SK-N-SH (cell line): Measurements from ENCODE around the gene PPP1R3G.

Experiments
- EP300 ChIP-seq, 2 experiments: IDR thresholded peaks; 2 replicates each; pipeline versions ENCODE4 v1.4.0 to v1.6.1; 2012; ENCODE audit warnings: borderline replicate concordance in 1 of 2, low read depth in 1 of 2, low read length in 1 of 2
- EZH2phosphoT487 ChIP-seq: fragments of 200-600 bp; sonication (generic); IDR thresholded peaks from 2 replicates; pipeline ENCODE4 v1.6.1; 2017; ENCODE audit warnings: low read depth, mixed run types, mild to moderate bottlenecking, antibody characterized with exemption, moderate library complexity, borderline replicate concordance
- GABPA ChIP-seq: IDR thresholded peaks from 2 replicates; pipeline ENCODE4 v1.4.0; 2012; ENCODE audit warnings: low read depth, mild to moderate bottlenecking
- NFIC ChIP-seq: IDR thresholded peaks from 2 replicates; pipeline ENCODE4 v1.4.0; 2012; ENCODE audit warnings: borderline replicate concordance
- POLR2AphosphoS5 ChIP-seq: IDR thresholded peaks from 2 replicates; pipeline ENCODE4 v1.6.1; 2012; ENCODE audit warnings: low read depth, low read length
- TF ChIP-seq, protein P1 (sequence below): IDR thresholded peaks from 2 replicates; pipeline ENCODE4 v1.4.0; 2012; ENCODE audit warnings: low read depth
- TF ChIP-seq, protein P2 (sequence below): fragments of 200-600 bp; sonication (generic); IDR thresholded peaks from 2 replicates; pipeline ENCODE4 v1.6.1; 2017; ENCODE audit warnings: antibody characterized with exemption, mild to moderate bottlenecking, moderate library complexity
- TF ChIP-seq, protein P3 (sequence below): IDR thresholded peaks from 2 replicates; pipeline ENCODE4; 2012
- TF ChIP-seq, protein P4 (sequence below): fragments of 150-350 bp; IDR thresholded peaks from 2 replicates; pipeline ENCODE4 v1.6.1; 2017; ENCODE audit warnings: antibody characterized with exemption, low read length, low read depth, borderline replicate concordance

DNA sequence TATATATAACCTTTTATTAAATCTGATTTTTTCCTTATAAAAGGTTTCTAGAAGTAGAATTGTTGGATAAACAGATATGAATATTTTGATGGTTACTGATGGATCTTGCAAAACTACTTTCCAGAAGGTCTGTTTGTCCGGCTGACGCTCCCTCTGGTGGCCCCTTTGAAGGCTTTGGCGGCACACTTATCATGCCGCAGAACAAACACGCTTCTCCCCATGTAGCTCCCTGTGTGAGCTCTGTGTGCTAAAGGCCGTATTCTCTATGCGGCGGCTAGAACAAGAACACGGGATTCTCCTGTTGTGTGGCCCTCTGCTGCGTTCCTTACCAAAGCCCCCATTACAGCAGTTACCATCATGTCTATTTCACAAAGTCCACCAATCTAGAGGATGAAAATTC is 30.0 kb downstream of the PPP1R3G start:
- TF ChIP-seq, protein P1, sequence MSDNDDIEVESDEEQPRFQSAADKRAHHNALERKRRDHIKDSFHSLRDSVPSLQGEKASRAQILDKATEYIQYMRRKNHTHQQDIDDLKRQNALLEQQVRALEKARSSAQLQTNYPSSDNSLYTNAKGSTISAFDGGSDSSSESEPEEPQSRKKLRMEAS = no peak
- TF ChIP-seq POLR2AphosphoS5 (no peak), EZH2phosphoT487 (no peak), EP300 (IDR thresholded peaks at IDR 0.05; ENCODE audit: borderline replicate concordance in 1 of 2, low read depth in 1 of 2, low read length in 1 of 2) (no peak), GABPA (no peak), NFIC (no peak)
- TF ChIP-seq, protein P2, sequence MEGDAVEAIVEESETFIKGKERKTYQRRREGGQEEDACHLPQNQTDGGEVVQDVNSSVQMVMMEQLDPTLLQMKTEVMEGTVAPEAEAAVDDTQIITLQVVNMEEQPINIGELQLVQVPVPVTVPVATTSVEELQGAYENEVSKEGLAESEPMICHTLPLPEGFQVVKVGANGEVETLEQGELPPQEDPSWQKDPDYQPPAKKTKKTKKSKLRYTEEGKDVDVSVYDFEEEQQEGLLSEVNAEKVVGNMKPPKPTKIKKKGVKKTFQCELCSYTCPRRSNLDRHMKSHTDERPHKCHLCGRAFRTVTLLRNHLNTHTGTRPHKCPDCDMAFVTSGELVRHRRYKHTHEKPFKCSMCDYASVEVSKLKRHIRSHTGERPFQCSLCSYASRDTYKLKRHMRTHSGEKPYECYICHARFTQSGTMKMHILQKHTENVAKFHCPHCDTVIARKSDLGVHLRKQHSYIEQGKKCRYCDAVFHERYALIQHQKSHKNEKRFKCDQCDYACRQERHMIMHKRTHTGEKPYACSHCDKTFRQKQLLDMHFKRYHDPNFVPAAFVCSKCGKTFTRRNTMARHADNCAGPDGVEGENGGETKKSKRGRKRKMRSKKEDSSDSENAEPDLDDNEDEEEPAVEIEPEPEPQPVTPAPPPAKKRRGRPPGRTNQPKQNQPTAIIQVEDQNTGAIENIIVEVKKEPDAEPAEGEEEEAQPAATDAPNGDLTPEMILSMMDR = peak; percentile 28
- TF ChIP-seq, protein P3, sequence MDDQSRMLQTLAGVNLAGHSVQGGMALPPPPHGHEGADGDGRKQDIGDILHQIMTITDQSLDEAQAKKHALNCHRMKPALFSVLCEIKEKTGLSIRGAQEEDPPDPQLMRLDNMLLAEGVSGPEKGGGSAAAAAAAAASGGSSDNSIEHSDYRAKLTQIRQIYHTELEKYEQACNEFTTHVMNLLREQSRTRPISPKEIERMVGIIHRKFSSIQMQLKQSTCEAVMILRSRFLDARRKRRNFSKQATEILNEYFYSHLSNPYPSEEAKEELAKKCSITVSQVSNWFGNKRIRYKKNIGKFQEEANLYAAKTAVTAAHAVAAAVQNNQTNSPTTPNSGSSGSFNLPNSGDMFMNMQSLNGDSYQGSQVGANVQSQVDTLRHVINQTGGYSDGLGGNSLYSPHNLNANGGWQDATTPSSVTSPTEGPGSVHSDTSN = no peak
- TF ChIP-seq, protein P4, sequence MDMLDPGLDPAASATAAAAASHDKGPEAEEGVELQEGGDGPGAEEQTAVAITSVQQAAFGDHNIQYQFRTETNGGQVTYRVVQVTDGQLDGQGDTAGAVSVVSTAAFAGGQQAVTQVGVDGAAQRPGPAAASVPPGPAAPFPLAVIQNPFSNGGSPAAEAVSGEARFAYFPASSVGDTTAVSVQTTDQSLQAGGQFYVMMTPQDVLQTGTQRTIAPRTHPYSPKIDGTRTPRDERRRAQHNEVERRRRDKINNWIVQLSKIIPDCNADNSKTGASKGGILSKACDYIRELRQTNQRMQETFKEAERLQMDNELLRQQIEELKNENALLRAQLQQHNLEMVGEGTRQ = no peak
